KBM-7 (cell line): ENCODE data around the gene RALY.

Experiments
- DNase-seq: peaks from one replicate; pipeline ENCODE4 v3.0.0-alpha.2; 2015
- in situ Hi-C: fragments of 300-500 bp; cut with MboI; formaldehyde crosslinking; loops from 2 replicates; pipeline ENCODE4 v1.14.3; 2020; ENCODE audit warnings: low sequenced_read_pairs, low pct_unique_long_range_greater_than_20kb, mixed read lengths

The RALY gene

DNA sequence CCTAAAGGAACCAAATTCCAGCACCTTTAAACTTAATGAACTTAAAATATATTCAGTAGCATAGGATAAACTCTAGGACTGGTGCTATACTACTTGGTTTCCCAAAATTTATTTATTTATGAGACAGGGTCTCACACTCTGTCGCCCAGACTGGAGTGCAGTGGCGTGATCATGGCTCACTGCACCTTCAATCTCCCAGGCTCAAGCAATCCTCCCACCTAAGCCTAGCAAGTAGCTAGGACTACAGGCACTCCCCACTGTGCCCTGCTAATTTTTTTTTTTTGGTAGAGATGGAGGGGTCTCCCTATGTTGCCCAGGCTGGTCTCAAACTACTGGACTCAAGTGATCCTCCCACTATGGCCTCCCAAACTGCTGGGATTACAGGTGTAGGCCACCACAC lies 96.9 kb downstream of the RALY start:
- in situ Hi-C loops, result no loop called here

DNA sequence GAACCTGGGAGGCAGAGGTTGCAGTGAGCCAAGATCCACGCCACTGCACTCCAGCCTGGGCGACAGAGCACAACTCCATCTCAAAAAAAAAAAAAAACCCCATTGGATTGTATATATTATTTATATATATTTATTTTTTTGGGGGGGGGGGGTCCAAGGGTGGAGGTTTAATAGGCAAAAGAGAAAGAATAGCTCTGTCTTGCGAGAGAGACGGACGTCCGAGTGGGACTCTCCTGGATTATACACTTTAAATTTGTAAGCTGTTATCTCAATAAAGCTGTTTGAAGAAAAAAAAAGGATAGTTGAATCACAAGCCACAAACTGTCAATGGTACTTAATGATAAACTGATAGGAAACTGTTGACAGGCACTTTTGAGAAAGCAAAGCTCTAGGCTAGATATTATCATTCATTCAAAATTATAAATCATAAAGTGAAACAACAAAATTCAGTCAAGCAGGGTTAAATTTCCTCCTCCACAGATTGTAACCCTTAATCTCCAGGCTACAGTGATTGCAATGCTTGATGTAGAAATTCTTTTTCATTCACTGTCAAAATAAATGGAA lies 98.0 kb downstream of the RALY start:
- DNase-seq, result no peak
- in situ Hi-C loops, result no loop called here

More for the DNA sequence above, 96.9 kb downstream of the RALY start:
- DNase-seq, result no peak

DNA sequence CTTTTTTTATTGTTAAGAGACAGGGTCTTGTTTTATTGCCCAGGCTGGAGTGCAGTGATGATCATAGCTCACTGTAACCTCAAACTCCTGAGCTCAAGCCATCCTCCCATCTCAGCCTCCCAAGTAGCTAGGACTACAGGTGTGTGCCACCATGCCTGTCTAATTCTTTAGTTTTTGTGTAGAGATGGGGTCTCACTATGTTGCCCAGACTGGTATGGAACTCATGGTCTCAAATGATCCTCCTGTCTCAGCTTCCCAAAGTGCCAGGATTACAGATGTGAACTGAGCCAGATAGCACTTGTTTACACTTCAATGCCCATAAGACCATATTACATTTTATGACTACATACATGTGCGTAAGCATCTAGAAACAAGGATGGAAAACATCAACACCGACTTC lies 100.2 kb downstream of the RALY start:
- in situ Hi-C loops, result no loop called here

DNA sequence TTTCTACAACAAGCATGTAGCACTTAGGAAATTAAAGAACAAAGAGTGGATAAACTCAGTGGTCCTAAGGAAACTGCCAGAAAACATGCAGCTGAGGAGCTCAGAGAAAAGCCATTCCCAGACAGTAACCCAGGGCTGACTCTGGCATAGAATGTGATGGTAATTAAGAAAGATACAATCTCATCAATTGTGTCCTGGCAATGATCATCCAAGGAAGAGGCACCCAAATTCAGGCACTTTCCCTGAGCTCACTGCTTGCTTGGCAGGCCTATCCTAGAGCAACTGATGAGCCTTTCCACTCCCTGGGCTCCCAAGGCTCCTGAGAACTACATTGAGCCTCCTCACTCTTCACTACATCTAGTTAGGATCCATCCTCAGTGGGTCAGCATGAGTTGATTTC lies 102.1 kb downstream of the RALY start:
- DNase-seq, result no peak
- in situ Hi-C loops, result no loop called here

More for the DNA sequence above, 100.2 kb downstream of the RALY start:
- DNase-seq, result no peak

DNA sequence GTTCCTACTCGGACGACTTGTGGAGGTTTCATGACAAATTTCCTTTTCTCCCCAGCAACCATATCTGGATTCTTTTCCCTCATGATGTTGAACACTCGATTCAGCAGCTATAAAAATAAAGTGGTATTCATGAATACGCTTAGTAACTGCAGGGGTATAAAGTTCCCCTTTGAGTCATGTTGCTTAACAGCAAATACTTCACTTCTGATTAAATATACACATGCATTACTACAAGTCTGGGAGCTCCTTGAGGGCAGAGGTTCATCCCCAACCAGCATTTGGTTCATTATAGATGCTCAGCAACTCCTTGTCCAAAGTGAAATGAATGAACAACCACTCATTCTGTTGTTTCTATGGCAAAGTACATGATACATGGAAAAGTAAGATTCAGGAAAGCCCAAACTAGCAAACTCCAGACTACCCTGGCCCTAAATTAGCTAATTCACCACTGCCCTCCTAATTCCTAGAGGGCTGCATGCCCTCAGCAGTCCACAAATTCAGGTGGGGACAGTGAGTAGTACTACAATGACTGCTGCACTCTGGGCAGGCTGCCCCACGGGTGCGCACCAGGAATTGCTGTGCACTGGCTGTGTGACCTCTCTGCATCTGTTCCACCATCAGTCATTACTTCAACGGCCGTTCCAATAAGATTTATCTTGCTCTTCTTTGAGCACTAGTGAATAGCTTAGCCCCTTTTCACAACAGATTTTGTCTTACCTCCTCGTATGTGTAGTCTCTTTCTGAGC lies 103.2 kb downstream of the RALY start:
- in situ Hi-C loops, result no loop called here
- DNase-seq, result no peak

DNA sequence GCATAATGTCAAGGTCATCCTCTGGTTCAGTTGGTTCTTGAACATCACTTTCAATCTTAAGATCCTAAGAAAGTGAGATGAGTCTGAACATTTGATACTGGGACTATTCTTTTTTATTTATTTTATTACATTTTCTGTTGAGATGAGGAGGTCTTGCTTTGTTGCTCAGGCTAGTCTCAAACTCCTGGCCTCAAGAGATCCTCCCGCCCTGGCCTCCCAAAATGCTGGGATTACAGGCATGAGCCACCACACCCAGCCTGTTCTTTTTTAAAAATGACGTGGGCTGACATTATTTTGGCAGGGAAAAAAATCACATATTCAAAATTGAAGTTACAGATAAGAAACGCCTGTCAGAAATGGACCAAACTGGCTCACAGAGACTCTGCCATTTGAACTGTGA lies 104.9 kb downstream of the RALY start:
- DNase-seq, result no peak
- in situ Hi-C loops, result no loop called here

DNA sequence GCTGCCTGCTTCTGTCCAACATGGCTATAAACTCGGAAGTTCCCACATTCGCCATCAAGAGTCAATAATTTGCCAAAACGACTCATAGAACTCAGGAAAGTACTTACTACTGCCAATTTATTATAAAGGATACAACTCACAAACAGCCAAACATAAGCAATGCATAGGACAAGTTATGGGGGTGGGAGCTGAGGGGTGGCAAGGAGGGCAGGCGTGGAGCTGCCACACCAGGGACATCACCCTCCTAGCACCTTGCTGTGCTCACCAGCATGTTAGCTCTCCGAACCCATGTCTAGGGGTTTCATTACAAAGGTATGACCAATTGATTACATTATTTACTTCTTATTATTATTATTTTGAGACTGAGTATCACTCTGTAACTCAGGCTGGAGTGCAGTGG lies 106.0 kb downstream of the RALY start:
- no peak for DNase-seq
- in situ Hi-C loops, result no loop called here

DNA sequence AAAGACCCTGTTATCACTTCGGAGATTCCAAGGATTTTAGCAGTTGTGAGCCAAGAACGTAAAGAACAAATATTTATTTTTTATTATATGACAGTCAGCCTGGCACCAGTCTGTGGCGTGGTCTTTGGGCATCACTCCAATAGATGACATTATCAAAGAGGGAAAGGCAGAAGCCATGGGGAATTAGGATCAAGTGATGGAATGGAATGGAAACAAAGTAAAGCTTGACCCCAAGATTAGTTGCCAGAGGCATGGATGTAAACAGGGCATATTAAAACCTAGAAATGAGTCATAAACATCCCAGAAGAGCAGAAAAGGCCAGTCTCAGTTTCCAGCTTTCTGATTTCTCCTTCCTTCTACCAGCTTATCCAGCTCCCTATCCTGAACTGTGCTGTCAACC lies 106.9 kb downstream of the RALY start:
- in situ Hi-C loops, result no loop called here
- no peak for DNase-seq

DNA sequence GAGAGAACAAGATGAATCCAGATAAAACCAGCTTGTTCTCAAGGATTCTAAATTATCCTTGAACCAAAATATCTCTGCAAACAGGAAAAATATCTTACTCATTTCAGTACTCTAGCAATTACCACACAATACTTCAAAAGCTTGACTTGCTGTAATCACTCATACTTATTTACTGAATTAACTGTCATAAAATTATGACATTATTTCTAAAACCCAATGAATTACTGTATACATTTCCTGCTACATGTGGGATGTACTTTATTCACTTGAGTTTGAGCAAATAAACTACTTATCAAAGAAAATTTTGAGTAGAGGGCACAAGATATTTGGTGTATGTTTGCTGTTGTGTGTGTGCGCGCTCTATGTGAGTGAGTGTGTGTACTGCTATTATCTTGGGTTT lies 108.6 kb downstream of the RALY start:
- in situ Hi-C loops, result no loop called here
- DNase-seq, result no peak

DNA sequence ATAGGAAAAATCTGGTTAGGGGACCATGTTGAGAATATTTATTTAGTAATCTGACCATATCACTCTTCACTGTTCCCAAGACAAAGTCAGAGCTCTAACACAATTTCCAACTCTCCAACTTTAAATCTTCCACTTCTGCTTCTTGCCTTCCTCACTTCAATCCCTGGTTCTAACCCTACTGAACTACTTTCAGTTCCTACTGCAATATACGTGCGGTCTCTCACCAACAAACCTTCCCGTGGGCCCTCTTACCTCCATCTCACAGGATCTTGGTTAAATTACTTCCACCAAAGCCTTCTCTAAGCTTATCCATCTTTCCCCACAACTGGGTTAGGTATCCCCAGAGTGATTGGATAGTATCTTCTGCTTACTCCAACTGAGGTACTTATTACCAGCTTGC lies 110.3 kb downstream of the RALY start:
- in situ Hi-C loops, result no loop called here
- DNase-seq, result no peak

DNA sequence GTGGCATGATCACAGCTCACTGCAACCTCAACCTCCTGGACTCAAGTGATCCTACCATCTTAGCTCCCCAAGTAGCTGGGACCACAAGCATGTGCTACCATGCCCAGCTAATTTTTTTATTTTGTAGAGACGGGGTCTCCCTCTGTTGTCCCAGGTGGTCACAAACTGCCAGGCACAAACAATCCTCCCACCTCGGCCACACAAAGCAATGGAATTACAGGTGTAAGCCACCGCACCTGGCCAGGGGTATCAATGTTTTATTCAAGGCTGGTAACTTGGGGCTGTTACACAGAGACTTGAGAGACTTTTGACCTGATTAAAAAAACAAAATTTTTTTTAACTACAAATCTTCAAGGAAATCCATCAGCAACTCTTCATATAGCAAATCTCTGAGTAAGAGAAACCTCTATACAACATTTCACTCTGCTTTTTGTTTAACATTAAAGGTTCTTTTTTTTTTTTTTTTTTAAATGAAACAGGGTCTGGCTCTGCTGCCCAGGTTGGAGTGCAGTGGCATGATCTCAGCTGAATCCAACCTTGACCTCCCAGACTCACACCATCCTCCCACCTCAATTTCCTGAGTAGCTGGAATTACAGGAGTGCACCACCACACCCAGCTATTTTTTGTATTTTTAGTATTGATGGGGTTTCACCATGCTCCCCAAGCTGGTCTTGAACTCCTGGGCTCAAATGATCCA lies 112.4 kb downstream of the RALY start:
- in situ Hi-C loops, result no loop called here
- no peak for DNase-seq

DNA sequence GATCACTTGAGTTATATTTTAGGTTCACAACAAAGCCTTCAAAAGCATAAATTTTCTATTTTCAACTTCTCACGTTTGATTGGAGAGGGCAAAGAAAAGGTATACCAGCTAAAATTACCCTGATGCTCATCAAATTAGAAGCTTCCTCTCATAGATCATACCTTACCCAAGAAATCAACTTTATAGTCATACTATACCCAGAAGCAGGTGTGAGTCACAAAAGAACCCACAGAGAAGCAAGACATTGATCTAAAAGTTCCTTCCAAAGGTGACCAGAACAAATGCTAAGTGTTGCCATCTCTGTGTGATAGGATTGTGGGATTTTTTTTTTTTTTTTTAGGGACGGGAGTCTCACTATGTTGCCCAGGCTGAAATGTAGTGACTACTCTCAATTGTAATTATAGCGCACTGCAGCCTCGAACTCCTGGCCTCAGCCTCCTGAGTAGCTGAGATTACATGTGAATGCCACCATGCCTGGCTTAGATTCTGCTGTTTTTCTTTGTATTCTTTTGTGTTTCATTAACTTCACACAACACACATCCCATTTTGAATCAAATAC lies 115.0 kb downstream of the RALY start:
- in situ Hi-C loops, result no loop called here
- DNase-seq, result no peak

DNA sequence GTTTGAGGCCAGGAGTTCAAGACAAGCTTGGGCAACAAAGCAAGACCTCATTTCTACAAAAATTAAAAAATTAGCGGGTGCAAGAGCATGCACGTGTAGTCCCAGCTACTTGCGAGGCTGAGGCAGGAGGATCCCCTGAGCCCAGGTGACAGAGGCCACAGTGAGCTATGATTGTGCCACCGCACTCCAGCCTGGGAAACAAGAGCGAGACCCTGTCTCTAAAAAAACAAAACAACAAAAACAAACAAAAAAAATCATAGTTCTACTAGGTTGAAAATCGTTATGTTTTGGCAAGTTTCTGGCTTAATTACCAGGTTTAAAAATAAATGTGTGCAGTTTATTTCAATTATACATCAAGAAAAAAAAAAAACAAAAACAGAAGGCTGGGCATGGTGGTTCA lies 115.7 kb downstream of the RALY start:
- DNase-seq, result no peak
- in situ Hi-C loops, result no loop called here

DNA sequence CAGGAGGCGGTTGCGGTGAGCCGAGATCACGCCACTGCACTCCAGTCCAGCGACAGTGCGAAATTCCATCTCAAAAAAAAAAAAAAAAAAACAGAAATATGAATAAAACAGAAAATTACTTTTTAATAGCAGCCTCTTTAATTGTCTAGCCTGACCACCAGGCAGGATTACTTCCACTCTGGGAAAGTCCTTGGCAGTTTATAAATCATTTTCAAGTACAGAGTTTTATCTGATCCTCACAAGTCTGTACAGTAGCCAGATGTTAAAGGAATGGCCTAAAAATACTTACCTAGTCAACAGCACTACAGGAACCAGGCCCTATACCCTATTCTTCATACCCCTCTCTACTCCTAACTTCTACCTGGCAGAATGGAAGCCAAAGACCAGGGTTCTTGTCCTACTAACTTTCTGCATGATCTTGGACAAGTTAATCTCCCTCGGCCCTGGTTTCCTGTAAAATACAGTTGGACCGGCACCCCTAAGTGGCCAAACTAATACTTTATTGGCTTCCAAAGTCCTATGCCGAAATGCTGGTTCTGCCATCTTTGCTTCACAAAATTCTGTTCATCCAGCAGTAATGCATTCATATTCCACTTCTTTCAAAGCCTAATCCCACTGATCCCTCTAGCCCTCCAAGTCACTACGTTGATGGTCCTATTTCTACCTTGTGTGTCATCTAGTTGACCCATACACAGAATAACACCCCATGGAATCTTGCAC lies 116.5 kb downstream of the RALY start:
- DNase-seq, result no peak
- in situ Hi-C loops, result no loop called here

DNA sequence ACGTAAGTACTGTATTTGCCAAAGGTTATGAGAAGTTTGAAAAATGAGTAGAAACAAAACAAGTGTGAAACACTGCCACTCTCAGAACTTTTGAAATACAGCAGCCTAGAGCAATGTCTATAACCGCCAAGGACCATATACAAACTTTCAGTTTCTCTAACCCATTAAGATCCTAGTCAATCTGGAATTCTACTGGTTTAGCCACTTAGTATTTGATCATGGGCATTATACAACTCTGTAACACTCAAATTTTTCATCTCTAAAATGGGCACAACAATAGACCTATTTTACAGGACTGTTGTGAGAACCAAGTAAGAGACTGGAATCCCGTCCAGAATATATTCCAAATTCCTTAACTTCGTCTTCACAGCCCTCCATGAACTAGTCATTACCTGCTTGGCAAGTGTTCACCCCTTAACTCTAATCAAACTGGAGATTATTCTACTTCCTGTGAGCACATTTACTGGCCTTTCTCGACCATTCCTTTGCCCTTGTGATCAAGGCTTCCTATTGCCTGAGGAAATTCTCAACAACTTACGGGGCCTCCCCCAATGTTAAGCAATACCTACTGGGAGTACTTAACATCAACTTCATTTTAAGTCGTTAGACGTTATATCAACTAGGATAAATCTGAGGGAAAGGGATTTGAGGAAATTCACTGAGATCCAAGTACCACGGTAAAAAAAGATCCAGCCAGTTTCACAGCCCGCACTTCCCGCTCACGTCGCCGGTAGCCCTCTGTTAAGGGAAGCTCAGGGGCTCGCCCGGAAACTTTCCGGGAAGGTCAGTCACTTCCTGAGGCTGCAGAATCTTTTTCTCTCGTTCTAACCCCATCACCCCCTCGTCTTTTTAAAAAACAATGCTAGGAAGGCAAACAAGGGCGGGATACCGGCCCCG lies 117.3 kb downstream of the RALY start:
- in situ Hi-C loops, result no loop called here
- DNase-seq, result peak; percentile 49

DNA sequence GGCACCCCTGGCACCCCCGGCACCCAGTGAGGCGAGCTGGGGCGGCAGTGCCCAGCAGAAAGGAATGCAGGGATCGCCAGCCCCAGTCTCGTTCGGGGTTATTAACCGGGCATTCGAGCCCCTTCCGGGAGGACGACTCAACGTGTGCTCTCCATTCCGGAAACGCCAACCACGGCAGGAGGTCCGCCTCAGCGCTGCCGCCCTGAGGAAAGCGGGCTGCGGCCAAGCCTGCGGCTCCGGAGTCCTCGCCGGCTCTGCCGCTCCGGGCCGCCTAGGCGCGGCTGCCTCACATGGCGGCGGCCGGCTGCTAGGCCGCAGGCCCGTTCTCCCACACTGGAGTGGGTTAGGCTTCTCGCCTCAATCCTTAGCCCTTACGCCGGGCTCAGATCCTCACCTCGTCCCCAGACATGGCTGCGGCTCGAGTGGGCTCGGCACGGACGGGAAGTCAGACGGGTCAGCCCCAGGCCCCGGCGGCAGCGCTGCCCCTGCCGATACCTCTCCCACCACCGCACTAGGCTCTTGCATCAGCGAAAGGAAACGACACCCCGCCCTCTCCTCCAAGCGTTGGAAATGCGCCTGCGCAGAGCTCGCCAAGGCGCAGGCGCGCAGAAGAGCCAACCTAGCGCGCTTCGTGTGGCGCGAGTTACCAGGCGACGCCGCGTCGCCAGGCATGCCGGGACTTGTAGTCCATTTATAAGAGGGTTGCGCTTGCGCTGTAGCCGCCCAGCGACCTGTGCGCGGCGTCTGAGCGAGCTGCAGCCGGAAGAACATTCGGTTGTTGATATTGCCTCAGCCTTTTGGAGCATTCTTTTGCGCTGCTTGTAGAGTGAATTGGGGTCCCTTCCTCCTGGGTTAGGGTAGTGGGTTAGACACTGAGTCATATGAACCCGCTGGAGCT lies 118.2 kb downstream of the RALY start, which contains the start of gene EIF2S2:
Gene EIF2S2 (minus strand): TSS at position 542 of the 898 bp plus-strand sequence. CDS start 133 bp downstream, at position 409.
- in situ Hi-C loops, result no loop called here
- peak; percentile 98 for DNase-seq

DNA sequence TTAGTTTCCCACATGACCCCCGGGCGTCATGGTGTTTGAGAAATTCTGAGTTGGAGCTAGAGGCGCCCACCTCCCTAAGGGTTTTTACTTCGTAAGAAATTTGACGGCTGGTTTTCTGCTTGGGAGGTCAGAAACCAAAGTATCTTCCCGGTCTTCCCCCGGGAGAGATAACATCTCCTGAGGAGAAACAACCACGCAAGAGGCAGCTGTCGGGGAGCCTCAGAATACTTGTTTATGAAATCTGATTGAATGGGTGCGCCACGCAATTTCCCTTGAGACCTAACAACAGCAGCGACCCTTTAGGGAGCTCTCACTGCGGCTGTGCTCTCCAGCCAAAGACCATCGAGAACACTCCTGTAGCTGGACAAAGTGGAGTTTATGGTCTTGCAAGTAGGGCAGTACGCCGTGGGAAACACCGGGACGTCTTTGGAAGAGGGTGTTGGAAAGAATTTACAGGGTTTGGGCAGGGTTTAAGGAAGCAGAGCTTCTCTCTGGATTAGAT lies 118.9 kb downstream of the RALY start:
- in situ Hi-C loops, result no loop called here
- DNase-seq, result no peak
